Measurements from ENCODE around the gene ARHGAP15.

Gene ARHGAP15

GRCh38 chr2:143632751-143633374, 503.6 kb downstream of the ARHGAP15 start:
- DNase-seq (ENCODE audit: low spot score), result no peak

DNA sequence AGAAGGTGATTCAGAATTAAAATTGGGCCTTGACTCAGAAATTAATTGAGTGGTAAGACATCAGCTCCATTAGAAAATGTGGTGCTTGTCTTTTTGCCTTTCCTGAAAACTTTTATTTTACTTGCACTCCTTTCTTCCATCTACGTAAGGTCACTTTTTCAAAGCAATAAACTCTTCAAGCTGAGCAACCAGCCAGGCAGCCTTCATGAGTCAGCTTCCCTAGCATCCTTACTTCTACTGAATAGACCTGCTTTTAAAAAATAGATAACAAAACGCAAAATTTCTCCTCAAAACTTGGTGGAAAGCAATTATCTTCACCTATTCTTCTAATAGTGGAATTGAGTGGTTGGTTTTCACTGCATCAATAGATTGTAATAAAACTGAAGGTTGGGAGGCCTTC, 504.2 kb downstream of the ARHGAP15 start:
- DNase-seq (ENCODE audit: low spot score), result no peak

DNA sequence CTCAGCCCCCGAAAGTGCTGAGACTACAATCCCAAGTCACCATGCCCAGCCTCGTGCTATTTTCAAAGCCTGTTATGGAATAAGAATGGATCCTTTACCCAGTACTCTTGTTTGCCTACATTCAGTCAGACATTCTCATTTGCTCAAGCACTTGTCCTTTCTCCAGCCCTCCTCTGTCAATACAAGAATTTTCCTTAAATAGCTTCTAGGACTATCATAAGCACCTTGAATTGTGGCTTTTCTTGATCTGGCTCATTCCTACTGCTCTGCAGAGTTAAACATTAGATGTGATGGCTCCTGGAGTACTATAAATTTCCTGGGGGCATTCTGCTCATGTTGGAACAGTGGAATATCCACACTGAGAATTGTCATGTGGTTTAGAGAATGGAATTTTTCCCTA, 506.1 kb downstream of the ARHGAP15 start:
- DNase-seq (ENCODE audit: low spot score), result no peak

DNA sequence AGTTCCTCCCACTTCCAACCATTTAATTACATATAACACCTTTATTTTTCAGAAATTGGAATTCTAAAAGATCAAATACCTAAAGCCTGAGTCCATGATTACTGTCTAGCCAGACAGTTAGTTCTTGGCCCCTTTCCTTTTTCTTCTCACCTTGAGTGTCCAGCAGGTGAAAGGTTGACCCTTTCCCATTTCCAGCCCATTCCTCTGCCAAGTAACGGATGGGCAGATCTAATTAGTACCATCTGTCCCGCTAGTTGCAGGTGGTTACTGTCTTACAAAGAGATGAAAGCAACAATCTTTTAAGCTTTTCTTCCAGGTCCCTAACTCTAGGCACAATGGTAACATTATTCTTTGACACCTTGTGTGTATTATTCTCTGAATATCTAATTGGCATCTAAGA, 506.7 kb downstream of the ARHGAP15 start:
- DNase-seq (ENCODE audit: low spot score), result no peak

- DNase-seq (ENCODE audit: low spot score), result no peak
These were observed 511.6 kb downstream of the ARHGAP15 start for GRCh38 chr2:143640826-143641225.

- DNase-seq (ENCODE audit: low spot score), result no peak
These were observed 516.9 kb downstream of the ARHGAP15 start for GRCh38 chr2:143645921-143646645.

DNA sequence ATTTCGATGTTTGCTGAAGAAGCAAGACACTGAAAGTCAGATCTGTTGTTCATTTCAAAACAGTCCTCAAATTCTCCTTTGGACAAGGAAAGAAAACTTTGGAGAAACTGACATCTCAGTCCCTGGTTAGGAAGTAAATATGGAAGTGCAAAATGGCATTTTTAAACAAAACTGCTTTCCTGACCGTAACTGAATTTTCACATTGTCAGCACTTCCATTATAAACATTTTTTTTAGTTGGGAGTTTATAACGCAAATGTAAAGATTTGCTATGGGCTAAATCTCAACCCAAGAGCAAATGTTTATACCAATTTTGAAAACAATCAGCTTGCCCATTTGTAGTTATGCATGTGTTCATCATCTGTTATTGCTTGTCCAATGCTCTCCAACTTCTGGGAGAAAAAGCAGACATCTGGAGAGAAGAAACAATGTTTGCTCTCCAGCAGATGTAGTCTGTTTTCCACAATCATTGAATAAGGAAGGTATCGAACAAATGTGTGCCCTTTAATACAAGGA, 520.1 kb downstream of the ARHGAP15 start:
- no peak for DNase-seq (ENCODE audit: low spot score)

DNA sequence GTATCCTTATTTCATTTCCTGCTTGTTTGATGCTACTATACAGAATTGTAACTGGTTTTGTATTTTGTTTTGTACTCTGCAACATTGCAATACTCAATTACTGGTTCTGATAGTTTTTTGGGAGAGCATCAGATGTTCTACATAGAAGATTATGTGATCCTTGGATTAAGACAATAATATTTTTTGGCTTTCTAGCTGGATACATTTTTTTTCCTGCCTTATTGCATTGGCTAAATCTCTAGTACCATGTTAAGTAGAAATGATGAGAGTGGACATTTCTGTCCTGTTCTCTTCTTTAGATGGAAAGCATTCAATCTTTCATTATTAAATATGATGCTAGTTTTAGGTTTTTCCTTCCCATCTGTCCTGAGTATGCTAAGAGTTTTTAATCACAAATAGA, 523.5 kb downstream of the ARHGAP15 start:
- DNase-seq (ENCODE audit: low spot score), result no peak

GRCh38 chr2:143668234-143668633, 539.0 kb downstream of the ARHGAP15 start:
- no peak for DNase-seq (ENCODE audit: low spot score)

GRCh38 chr2:143674051-143674450, 544.8 kb downstream of the ARHGAP15 start:
- no peak for DNase-seq (ENCODE audit: low spot score)

- DNase-seq (ENCODE audit: low spot score), result no peak
These were observed 545.8 kb downstream of the ARHGAP15 start for GRCh38 chr2:143675021-143675420.

- no peak for DNase-seq (ENCODE audit: low spot score)
These were observed 550.4 kb downstream of the ARHGAP15 start for GRCh38 chr2:143679617-143680016.

- DNase-seq (ENCODE audit: low spot score), result no peak
These were observed 551.7 kb downstream of the ARHGAP15 start for GRCh38 chr2:143680885-143681405.

- DNase-seq (ENCODE audit: low spot score), result no peak
These were observed 553.3 kb downstream of the ARHGAP15 start for GRCh38 chr2:143682436-143683055.

DNA sequence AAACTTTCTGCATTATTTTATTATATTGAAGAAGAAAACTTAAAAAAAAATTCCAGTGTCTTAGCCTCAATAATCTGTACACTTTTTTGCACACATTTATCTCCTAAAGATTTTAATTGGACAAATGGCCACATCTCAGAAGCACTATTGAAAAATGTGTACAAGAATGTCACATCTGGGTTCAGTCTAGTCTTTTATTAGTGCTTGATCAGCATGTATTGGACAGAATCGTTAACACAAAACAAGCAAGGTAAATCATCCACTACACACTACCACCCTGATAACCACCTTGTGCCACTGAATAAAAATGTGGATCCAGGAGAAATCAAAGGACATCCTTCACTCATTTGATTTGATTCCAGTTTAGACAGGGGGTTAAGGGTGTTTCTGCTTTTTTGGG, 554.8 kb downstream of the ARHGAP15 start:
- DNase-seq (ENCODE audit: low spot score), result no peak

- DNase-seq (ENCODE audit: low spot score), result no peak
These were observed 555.5 kb downstream of the ARHGAP15 start for GRCh38 chr2:143684551-143685320.

- DNase-seq (ENCODE audit: low spot score), result no peak
These were observed 556.3 kb downstream of the ARHGAP15 start for GRCh38 chr2:143685421-143686078.

- DNase-seq (ENCODE audit: low spot score), result peak; percentile 65
These were observed 557.5 kb downstream of the ARHGAP15 start for GRCh38 chr2:143686585-143687164.

DNA sequence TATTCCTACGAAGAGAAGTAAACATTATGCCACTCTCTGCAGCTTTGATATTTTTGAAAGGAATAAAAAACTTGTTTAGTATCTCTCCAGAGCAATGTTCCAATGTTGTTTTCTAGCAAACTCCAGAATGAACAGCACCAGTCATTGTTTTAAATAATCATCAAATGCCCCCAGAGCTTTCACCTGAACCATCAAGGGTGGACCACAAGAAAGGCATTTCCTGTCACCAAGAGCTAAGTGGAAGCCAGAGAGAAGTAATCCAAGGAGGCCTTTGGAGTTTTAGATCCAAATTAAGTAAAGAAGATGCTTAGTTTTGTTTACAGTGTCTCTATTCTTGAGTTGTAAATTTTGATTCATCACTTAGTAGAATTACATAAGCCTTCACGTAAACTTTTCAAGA, 559.0 kb downstream of the ARHGAP15 start:
- DNase-seq (ENCODE audit: low spot score), result no peak

DNA sequence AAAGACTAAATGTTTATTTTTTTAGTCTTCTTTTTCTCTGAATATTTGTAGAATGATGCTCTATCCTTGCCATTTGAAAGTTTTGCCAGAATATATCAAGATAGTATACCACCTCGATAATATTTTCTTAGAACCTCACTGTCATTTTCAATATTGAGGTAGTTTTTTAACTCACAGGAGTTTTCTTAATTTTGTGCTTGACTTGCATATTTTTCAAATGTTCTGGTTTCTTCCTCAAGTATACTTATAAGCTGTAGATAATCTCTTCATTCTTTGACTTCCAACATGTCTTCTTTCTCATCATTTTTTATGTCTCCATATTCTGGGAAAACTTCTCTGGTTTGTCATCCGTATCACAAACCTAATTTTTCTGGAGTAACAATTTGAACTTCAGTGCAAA, 559.6 kb downstream of the ARHGAP15 start:
- no peak for DNase-seq (ENCODE audit: low spot score)

- no peak for DNase-seq (ENCODE audit: low spot score)
These were observed 560.3 kb downstream of the ARHGAP15 start for GRCh38 chr2:143689541-143689940.
